Measurements from ENCODE around the gene TMED5.

DNA sequence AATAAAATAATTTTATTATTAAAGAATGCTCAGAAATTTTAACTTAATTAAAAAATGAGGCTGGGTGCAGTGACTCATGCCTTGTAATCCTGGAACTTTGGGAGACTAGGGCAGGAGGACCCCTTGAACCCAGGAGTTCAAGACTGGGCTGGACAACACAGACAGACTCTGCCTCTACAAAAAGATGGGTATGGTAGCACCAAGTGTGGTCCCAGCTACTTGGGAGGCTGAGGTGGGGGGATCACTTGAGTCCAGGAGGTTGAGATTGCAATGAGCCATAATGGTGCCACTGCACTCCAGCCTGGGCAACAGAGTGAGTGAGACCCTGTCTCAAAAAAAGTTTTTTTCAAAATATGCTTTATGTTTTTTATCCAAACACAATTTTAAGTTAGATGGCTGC, 25.3 kb downstream of the TMED5 start:
- TF ChIP-seq CTCF (IDR thresholded peaks at IDR 0.05), result no peak
- TF ChIP-seq POLR2AphosphoS5 (IDR thresholded peaks at IDR 0.05; ENCODE audit: insufficient read depth in 1 of 2, low read depth in 1 of 2), result no peak

Measured in vagina (tissue), 2 donors.